ENCODE measurements around the gene NKIRAS2. TPM values are rescaled to one million over a fixed set of nuclear protein-coding genes. Genes with fewer than 3 reads are reported as not detected.

NKIRAS2 gene
- total RNA-seq, 1 experiment from 2014 or later: 38.3 TPM

- 0 out of 2 replicates have a peak, but pooled peaks cover 3% of the 10 kb centered on the region for H3K4me1 ChIP-seq (replicated peaks; ENCODE audit: insufficient read depth)
- no peaks in the 10 kb centered on the region for H3K9me2 ChIP-seq (ENCODE audit: insufficient read depth)
- ChIA-PET CTCF (no interaction called here), POLR2A (ENCODE audit: unreplicated experiment) (no interaction called here)
- no peaks in the 10 kb centered on the region for H3K36me3 ChIP-seq (ENCODE audit: low read depth)
- H3K4me2 ChIP-seq: no peak overlapping the region
- H3K4me3 ChIP-seq: no peak overlapping the region
- no peaks in the 10 kb centered on the region for H3K79me2 ChIP-seq (ENCODE audit: low read depth)
- H3K27ac ChIP-seq: no peak overlapping the region
- BruUV-seq (replicated peaks): no TSS peak
- no peak for DNase-seq
- H3F3A ChIP-seq (ENCODE audit: insufficient read depth, low read depth): no peaks in the 10 kb centered on the region
- H3K9me3 ChIP-seq (ENCODE audit: insufficient read depth, low read depth): no peaks in the 10 kb centered on the region
- no peaks in the 10 kb centered on the region for H4K20me1 ChIP-seq (ENCODE audit: insufficient read depth)
- H2AFZ ChIP-seq: no peak overlapping the region
- intact Hi-C loops (cut with micrococcal nuclease; ENCODE audit: unreplicated experiment): no loop called here
- peaks cover 27% of the 10 kb centered on the region; the same call in 1 of the 2 replicates for H3K27me3 ChIP-seq (ENCODE audit: insufficient read depth, low read depth)
- no peak for TF ChIP-seq EZH2 (IDR thresholded peaks at IDR 0.05; ENCODE audit: low read depth)
- TF ChIP-seq, protein P1, sequence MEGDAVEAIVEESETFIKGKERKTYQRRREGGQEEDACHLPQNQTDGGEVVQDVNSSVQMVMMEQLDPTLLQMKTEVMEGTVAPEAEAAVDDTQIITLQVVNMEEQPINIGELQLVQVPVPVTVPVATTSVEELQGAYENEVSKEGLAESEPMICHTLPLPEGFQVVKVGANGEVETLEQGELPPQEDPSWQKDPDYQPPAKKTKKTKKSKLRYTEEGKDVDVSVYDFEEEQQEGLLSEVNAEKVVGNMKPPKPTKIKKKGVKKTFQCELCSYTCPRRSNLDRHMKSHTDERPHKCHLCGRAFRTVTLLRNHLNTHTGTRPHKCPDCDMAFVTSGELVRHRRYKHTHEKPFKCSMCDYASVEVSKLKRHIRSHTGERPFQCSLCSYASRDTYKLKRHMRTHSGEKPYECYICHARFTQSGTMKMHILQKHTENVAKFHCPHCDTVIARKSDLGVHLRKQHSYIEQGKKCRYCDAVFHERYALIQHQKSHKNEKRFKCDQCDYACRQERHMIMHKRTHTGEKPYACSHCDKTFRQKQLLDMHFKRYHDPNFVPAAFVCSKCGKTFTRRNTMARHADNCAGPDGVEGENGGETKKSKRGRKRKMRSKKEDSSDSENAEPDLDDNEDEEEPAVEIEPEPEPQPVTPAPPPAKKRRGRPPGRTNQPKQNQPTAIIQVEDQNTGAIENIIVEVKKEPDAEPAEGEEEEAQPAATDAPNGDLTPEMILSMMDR (conservative IDR thresholded peaks at IDR 0.05): no peak
Measured at GRCh38 chr17:42055027-42055426, 35.1 kb downstream of the NKIRAS2 start.

DNA sequence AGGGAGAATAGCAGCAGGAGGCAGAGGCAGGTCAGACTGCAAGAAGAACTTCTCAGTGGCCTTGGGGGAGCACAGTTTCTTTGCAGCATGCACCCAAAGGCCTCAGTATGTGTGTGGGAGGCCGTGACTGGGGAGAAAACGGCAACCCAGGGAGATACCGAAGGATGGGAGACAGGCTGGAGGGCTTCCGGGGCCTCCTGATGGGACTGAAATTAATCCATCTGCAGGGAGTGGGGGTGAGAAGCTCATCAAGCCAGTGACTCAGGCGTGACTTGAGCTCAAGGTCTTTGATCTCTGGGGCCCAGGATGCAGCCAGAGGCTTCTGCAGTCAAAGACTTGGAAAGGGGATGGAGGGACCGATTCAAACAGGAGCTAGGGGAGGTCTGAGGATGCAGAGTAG, 35.6 kb downstream of the NKIRAS2 start:
- POLR2A ChIA-PET (ENCODE audit: unreplicated experiment): no interaction called here
- intact Hi-C loops (cut with micrococcal nuclease; ENCODE audit: unreplicated experiment): no loop called here
- H3K4me1 ChIP-seq (replicated peaks; ENCODE audit: insufficient read depth): 0 out of 2 replicates have a peak, but pooled peaks cover 3% of the 10 kb centered on the region
- no peaks in the 10 kb centered on the region for H3K9me2 ChIP-seq (ENCODE audit: insufficient read depth)
- H3K27ac ChIP-seq: no peak overlapping the region
- no peak for DNase-seq
- H3K4me2 ChIP-seq: no peak overlapping the region
- no peaks in the 10 kb centered on the region for H4K20me1 ChIP-seq (ENCODE audit: insufficient read depth)
- no peaks in the 10 kb centered on the region for H3K36me3 ChIP-seq (ENCODE audit: low read depth)
- H2AFZ ChIP-seq: no peak overlapping the region
- no peaks in the 10 kb centered on the region for H3F3A ChIP-seq (ENCODE audit: insufficient read depth, low read depth)
- H3K27me3 ChIP-seq (ENCODE audit: insufficient read depth, low read depth): peaks cover 27% of the 10 kb centered on the region; the same call in 1 of the 2 replicates
- no TSS peak for BruUV-seq (replicated peaks)
- CTCF ChIA-PET: no interaction called here
- H3K79me2 ChIP-seq (ENCODE audit: low read depth): no peaks in the 10 kb centered on the region
- no peak overlapping the region for H3K4me3 ChIP-seq
- TF ChIP-seq EZH2 (IDR thresholded peaks at IDR 0.05; ENCODE audit: low read depth): no peak
- TF ChIP-seq, protein P1 (conservative IDR thresholded peaks at IDR 0.05): no peak
- no peaks in the 10 kb centered on the region for H3K9me3 ChIP-seq (ENCODE audit: insufficient read depth, low read depth)

GRCh38 chr17:42056635-42057034, 36.7 kb downstream of the NKIRAS2 start:
- H3K27me3 ChIP-seq (ENCODE audit: insufficient read depth, low read depth): peaks cover 27% of the 10 kb centered on the region; the same call in 1 of the 2 replicates
- no peaks in the 10 kb centered on the region for H4K20me1 ChIP-seq (ENCODE audit: insufficient read depth)
- no peaks in the 10 kb centered on the region for H3K79me2 ChIP-seq (ENCODE audit: low read depth)
- H3K4me2 ChIP-seq: no peak overlapping the region
- no peaks in the 10 kb centered on the region for H3F3A ChIP-seq (ENCODE audit: insufficient read depth, low read depth)
- no TSS peak for BruUV-seq (replicated peaks)
- no peaks in the 10 kb centered on the region for H3K36me3 ChIP-seq (ENCODE audit: low read depth)
- TF ChIP-seq EZH2 (IDR thresholded peaks at IDR 0.05; ENCODE audit: low read depth): no peak
- TF ChIP-seq, protein P1 (conservative IDR thresholded peaks at IDR 0.05): no peak
- no peak for DNase-seq
- ChIA-PET POLR2A (ENCODE audit: unreplicated experiment) (no interaction called here), CTCF (no interaction called here)
- intact Hi-C loops (cut with micrococcal nuclease; ENCODE audit: unreplicated experiment): no loop called here
- H3K9me2 ChIP-seq (ENCODE audit: insufficient read depth): no peaks in the 10 kb centered on the region
- no peaks in the 10 kb centered on the region for H3K4me1 ChIP-seq (replicated peaks; ENCODE audit: insufficient read depth)
- H3K27ac ChIP-seq: no peak overlapping the region
- H3K9me3 ChIP-seq (ENCODE audit: insufficient read depth, low read depth): no peaks in the 10 kb centered on the region
- H3K4me3 ChIP-seq: no peak overlapping the region
- H2AFZ ChIP-seq: no peak overlapping the region
